Coronary artery (tissue), 2 donors: ENCODE results near the gene DIAPH3.
A peak's percentile ranks its signal among the peaks of the same experiment; 100 is the strongest.

Source experiments
- DNase-seq: peaks from one replicate; pipeline ENCODE4 v3.0.0-alpha.2; 2017; ENCODE audit warnings: low spot score
- H3K27ac ChIP-seq, 2 donors: fragments of 200-600 bp; sonication (generic); one replicate each; pipeline ENCODE4 v1.5.1; 2016 to 2019
- H3K4me3 ChIP-seq: fragments of 200-600 bp; sonication (generic); 2 replicates; pipeline ENCODE4 v1.5.1; 2016; ENCODE audit warnings: mild to moderate bottlenecking, moderate library complexity
- TF ChIP-seq, protein P1 (sequence below): fragments of 200-600 bp; sonication (generic); IDR thresholded peaks from one replicate; pipeline ENCODE4 v1.5.1; 2019; ENCODE audit warnings: antibody characterized with exemption

The DIAPH3 gene

DNA sequence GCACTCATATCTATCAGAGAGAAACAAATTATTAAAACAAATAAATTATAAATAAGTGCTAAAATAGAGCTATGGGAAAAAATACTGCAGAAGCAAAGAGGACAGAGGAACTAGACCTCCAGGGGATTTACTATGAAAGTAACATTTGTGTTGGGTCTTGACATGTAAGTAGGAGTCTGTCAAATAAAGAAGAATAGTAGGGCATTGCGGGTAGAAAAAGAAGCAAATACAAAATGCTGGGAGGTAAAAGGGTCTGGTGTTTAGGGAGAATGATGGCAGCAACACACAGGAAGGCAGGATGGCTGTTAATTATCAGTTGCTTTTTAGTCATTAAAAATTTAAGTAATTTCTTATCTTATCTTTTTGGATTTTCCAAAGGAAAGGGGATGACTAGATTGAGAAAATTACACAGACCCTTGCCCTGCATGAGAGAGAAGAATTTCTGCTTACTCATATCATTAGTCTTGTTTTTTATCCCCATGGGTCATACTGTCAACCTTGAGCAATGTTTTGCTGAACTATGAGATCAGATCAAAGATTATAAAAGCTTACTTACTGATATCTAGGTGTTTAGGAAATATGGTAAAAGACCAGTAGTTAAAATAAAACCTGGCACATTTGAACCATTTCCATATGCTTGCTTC, 472.7 kb downstream of the DIAPH3 start:
- no peak for DNase-seq
- TF ChIP-seq, protein P1, sequence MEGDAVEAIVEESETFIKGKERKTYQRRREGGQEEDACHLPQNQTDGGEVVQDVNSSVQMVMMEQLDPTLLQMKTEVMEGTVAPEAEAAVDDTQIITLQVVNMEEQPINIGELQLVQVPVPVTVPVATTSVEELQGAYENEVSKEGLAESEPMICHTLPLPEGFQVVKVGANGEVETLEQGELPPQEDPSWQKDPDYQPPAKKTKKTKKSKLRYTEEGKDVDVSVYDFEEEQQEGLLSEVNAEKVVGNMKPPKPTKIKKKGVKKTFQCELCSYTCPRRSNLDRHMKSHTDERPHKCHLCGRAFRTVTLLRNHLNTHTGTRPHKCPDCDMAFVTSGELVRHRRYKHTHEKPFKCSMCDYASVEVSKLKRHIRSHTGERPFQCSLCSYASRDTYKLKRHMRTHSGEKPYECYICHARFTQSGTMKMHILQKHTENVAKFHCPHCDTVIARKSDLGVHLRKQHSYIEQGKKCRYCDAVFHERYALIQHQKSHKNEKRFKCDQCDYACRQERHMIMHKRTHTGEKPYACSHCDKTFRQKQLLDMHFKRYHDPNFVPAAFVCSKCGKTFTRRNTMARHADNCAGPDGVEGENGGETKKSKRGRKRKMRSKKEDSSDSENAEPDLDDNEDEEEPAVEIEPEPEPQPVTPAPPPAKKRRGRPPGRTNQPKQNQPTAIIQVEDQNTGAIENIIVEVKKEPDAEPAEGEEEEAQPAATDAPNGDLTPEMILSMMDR = no peak
- H3K27ac ChIP-seq = no peak overlapping the region

DNA sequence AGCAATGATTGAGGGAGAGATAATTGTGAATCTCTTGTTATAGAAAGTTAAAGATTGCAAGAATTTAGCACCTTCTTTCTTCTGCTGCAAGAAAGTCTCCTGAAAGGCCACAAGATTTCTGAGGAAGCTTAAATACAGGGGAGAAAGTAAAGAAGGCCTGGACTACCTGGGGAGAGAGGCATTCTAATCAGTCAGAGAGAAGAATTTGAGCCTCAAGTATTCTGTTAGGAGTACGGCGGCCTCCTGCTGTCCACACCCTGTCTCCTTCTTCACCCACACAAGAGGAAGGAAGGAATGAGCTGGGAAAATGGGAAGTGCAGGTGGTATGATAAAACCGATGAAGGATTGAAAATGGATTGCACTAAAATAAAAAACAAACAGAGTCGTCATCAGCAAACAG, 474.7 kb downstream of the DIAPH3 start:
- TF ChIP-seq, protein P1 = no peak
- Histone ChIP-seq H3K4me3 (no peak overlapping the region), H3K27ac (no peak overlapping the region)
- DNase-seq = no peak

More for the DNA sequence above, 472.7 kb downstream of the DIAPH3 start:
- no peak overlapping the region for H3K4me3 ChIP-seq

DNA sequence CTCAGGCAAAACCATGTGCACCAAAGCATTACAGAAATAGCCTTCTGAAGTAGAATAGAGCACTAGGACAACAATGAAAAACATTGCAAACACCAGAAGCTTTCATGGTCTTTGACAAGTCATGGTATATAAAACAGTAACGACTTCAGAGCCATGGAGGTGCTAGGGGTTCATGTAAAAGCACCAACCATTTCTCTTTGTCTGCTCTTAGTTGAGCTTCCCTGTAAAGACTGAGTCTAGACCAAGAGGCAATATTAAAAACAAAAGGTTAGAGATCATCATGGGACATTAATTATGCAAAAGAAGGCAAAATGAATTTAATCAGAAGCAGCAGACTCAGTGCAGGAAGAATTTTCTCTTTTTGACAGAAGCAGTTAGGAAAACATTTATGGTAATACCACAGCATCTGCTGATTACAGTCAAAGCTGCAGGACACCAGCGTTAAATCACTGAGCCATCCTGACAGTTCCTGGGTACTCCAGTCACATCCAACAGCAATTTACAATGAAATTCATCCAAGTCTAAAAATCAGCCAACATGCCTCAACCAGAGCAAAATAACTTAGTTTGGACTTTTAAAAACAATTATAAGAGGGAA, 476.8 kb downstream of the DIAPH3 start:
- no peak overlapping the region for H3K4me3 ChIP-seq
- no peak for DNase-seq
- TF ChIP-seq, protein P1 = no peak
- no peak overlapping the region for H3K27ac ChIP-seq

DNA sequence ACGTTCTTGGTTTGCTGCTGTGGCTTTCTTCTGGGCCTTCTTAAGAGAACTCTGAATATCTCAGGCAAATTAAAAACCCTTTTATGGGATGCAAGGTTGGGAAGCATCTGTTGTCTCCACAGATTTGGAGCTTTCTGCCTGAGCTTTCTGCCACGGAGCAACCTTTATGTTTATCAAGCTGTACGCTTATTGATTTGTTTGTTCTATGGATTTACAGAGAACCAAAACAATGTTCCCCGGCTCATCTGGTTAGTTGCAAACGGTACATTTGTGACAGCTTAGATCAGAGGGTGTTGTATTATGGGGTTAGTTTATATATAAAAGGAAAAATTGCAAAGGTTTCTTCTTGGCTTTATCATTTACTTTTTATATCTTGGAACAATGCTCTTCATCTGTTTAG, 479.6 kb downstream of the DIAPH3 start:
- TF ChIP-seq, protein P1 = no peak
- no peak overlapping the region for H3K27ac ChIP-seq
- no peak for DNase-seq
- H3K4me3 ChIP-seq = no peak overlapping the region

DNA sequence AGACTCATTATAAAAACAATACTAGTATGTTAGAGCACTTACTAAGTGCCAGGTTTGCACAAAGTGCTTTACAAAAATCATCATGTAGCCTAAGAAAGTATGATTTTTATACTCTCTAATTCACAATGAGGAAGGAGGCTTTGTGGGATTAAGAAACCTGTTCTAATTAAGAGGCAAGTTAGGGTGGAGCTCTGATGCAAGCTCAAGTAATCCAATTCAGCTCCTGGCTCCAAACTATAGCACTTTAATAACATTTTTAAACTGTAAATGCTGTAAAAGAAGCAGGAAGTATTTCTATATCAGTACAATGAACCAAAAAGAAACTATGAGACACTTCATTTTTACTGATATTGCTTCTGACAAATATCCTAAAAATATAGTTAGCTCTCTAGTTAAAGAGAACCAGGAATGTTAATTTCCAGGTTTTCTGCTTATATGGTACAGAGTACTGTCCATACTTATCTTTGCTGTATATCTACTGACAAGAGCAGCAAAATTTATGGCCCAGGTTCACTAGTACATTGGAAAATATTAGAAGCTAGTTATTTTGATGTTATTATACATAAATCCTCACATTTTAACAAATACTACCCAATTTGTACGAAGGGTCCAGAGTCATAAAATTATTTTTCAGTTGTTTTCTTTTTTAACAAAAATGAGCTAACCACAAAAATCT, 482.0 kb downstream of the DIAPH3 start:
- no peak overlapping the region for H3K4me3 ChIP-seq
- H3K27ac ChIP-seq = no peak overlapping the region
- TF ChIP-seq, protein P1 = no peak
- no peak for DNase-seq

DNA sequence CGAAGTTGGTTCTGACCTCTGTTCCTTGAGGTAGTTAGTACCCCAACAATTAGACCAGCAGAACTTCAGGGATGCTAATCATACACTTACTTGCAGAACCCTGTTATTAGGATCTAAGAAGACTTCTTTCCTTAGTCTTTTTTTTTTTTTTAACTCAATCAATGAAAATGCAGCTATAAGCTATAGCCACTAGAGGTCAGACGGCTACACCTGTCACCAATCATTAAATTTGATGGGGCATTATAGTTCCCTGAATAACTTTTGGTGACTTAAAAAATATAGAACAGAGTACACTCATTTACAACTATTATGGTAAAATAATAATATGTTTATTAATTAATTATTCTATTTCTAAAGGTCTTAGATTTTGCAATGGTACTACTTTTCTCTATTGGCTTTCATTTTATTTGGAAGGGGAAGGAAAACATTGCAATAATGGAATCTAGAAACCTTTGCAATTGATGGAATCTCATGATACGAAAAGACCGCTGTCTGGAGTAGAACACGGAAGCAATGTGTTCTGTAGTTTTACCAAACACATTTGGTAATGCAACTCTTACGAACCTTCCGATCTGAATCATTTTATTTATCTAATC, 483.2 kb downstream of the DIAPH3 start:
- Histone ChIP-seq H3K27ac (no peak overlapping the region), H3K4me3 (no peak overlapping the region)
- TF ChIP-seq, protein P1 = peak; percentile 35
- DNase-seq = no peak
